Esophagus muscularis mucosa (tissue), 4 donors: ENCODE measurements around the gene SHMT2. TPM values are rescaled to one million over a fixed set of nuclear protein-coding genes. Genes with fewer than 3 reads are reported as not detected.

ENCODE experiments used
- DNase-seq: peaks from one replicate; pipeline ENCODE4 v3.0.0-alpha.2; 2017; ENCODE audit errors: extremely low spot score
- H3K27ac ChIP-seq, 4 donors: fragments of 200-600 bp; sonication (generic); replicated peaks in 1 of 4; 1 replicate in 3 of 4; 2 replicates in 1 of 4; pipeline ENCODE4 v1.5.1; 2016 to 2019; ENCODE audit warnings: mild to moderate bottlenecking in 1 of 4
- H3K27me3 ChIP-seq, 4 donors: fragments of 200-600 bp; sonication (generic); one replicate each; pipeline versions ENCODE4 v1.5.1 to v1.6.0; 2016 to 2019
- H3K36me3 ChIP-seq, 4 donors: fragments of 200-600 bp; sonication (generic); one replicate each; pipeline ENCODE4 v1.5.1; 2016 to 2019
- H3K4me1 ChIP-seq, 4 donors: fragments of 200-600 bp; sonication (generic); one replicate each; pipeline ENCODE4 v1.5.1; 2016 to 2019
- H3K4me3 ChIP-seq, 4 donors: fragments of 200-600 bp; sonication (generic); 1 replicate in 2 of 4; 2 replicates in 2 of 4; pipeline ENCODE4 v1.5.1; 2016 to 2019; ENCODE audit warnings: mild to moderate bottlenecking in 4 of 4, moderate library complexity in 1 of 4
- H3K9me3 ChIP-seq, 4 donors: fragments of 200-600 bp; sonication (generic); 1 replicate in 3 of 4; 2 replicates in 1 of 4; pipeline ENCODE4 v1.5.1; 2016 to 2019
- EP300 ChIP-seq: sonication (generic); formaldehyde crosslinking; IDR thresholded peaks from one replicate; pipeline ENCODE4 v1.6.1; 2017; ENCODE audit warnings: antibody characterized with exemption
- POLR2A ChIP-seq: fragments of 450-650 bp; IDR thresholded peaks from one replicate; pipeline ENCODE4 v1.6.1; 2017; ENCODE audit warnings: antibody characterized with exemption, moderate library complexity, mild to moderate bottlenecking, low read depth
- POLR2AphosphoS5 ChIP-seq, 2 donors: sonication (generic); formaldehyde crosslinking; IDR thresholded peaks; one replicate each; pipeline ENCODE4 v1.6.1; 2017; ENCODE audit warnings: antibody characterized with exemption in 2 of 2
- WGBS: methylation state at CpG from one replicate; pipeline ENCODE4 v1.1.5; 2018; 5-methylcytosine and 5-hydroxymethylcytosine counted together
- intact Hi-C: fragments of 100-400 bp; cut with DNase I; formaldehyde crosslinking; loops from one replicate; pipeline ENCODE4 v1.15.1; 2023
- total RNA-seq, 4 donors: library from RNA; depleted of rRNA; stranded (reverse); fragments of >200 nt; gene quantifications; one replicate each; pipeline versions ENCODE4 v1.1.0 to v1.2.1, GENCODE V29; 2016
- TF ChIP-seq, protein P1 (sequence below), 3 experiments: fragments of 200-600 bp in 2 of 3; fragments of 450-650 bp in 1 of 3; sonication (generic) in 2 of 3; IDR thresholded peaks; one replicate each; pipeline ENCODE4 v1.5.1; 2017 to 2019; ENCODE audit warnings: antibody characterized with exemption in 3 of 3, mild to moderate bottlenecking in 2 of 3, moderate library complexity in 1 of 3

SHMT2 gene
- total RNA-seq, 4 donors from 2014 or later, result 22.8 to 60.4 (median 34.6) TPM

GRCh38 chr12:57221169-57221917 is 8.2 kb upstream of the SHMT2 start:
- no peak for DNase-seq
- Histone ChIP-seq H3K4me3 (no peak overlapping the region), H3K27ac (no peak overlapping the region), H3K9me3 (no peaks in the 10 kb centered on the region), H3K36me3 (no peaks in the 10 kb centered on the region), H3K4me1 (peaks cover 12 to 40% (median 35%) of the 10 kb centered on the region in 4 donors), H3K27me3 (peaks cover 3 to 99% (median 85%) of the 10 kb centered on the region in 4 donors)
- 22% methylated on average over 22 of the region's 24 CpGs for WGBS
- intact Hi-C loops, result no loop called here
- TF ChIP-seq EP300 (no peak), POLR2A (no peak), POLR2AphosphoS5 (IDR thresholded peaks at IDR 0.05) (no peak)
- TF ChIP-seq, protein P1, sequence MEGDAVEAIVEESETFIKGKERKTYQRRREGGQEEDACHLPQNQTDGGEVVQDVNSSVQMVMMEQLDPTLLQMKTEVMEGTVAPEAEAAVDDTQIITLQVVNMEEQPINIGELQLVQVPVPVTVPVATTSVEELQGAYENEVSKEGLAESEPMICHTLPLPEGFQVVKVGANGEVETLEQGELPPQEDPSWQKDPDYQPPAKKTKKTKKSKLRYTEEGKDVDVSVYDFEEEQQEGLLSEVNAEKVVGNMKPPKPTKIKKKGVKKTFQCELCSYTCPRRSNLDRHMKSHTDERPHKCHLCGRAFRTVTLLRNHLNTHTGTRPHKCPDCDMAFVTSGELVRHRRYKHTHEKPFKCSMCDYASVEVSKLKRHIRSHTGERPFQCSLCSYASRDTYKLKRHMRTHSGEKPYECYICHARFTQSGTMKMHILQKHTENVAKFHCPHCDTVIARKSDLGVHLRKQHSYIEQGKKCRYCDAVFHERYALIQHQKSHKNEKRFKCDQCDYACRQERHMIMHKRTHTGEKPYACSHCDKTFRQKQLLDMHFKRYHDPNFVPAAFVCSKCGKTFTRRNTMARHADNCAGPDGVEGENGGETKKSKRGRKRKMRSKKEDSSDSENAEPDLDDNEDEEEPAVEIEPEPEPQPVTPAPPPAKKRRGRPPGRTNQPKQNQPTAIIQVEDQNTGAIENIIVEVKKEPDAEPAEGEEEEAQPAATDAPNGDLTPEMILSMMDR (IDR thresholded peaks at IDR 0.05), result no peak

- peaks cover 3 to 100% (median 88%) of the 10 kb centered on the region in 4 donors for H3K27me3 ChIP-seq
- no peak overlapping the region for H3K27ac ChIP-seq
- intact Hi-C loops, result no loop called here
- H3K4me3 ChIP-seq, result no peak overlapping the region
- WGBS, result 59% methylated on average over 13 of the region's 13 CpGs
- H3K9me3 ChIP-seq, result no peaks in the 10 kb centered on the region
- H3K36me3 ChIP-seq, result no peaks in the 10 kb centered on the region
- TF ChIP-seq EP300, result no peak
- DNase-seq, result no peak
- peaks cover 5 to 36% (median 33%) of the 10 kb centered on the region in 4 donors for H3K4me1 ChIP-seq
These were observed 7.0 kb upstream of the SHMT2 start for GRCh38 chr12:57222286-57223190.

DNA sequence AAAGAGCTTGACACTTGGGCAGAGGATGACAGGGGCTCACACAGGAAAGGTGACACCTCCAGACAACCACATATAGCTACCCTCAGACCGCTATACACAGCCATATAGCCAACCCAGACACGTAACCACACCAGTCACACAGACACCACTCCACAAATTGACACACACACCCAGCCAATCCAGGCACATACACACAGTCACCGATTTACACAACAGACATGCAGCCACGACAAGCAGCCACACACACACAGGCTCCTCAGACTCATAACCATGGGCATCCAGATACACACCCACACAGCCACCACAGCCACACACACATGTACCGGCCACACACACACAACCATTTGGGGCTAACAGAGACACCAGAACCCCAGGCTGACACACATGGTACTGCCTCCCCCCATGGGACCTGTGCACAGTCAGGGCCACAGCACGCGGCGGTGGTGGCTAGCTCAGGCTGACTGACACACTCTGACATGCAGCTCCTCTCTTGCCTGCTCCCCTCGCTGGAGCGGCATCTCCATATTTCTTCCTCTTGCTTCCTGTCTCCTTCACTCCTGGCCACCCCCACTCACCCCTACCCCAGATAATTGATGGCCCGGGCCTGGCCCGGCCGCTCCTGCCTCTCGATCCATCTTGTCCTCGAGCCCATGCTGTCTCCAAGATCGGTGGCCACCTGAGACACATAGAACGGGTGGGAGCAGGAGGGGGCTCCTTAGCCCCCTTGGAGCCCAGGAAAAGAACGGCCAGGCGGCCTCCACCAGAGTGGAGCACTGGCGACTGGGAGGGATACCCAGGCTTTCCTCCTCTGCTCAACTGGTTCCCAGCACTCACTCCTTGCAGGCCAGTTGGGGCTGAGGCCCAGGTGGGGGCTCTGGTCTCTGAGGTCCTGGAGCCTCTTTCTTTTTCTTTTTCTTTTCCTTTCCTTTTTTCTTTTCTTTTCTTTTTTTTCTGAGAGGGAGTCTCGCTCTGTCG is 6.0 kb upstream of the SHMT2 start:
- no peak for DNase-seq
- peaks cover 3 to 33% (median 30%) of the 10 kb centered on the region in 4 donors for H3K4me1 ChIP-seq
- no peak overlapping the region for H3K27ac ChIP-seq
- WGBS, result 65% methylated on average over 20 of the region's 22 CpGs
- peaks cover 3 to 94% (median 80%) of the 10 kb centered on the region in 4 donors for H3K27me3 ChIP-seq
- no peaks in the 10 kb centered on the region for H3K9me3 ChIP-seq
- intact Hi-C loops, result no loop called here
- TF ChIP-seq POLR2AphosphoS5 (IDR thresholded peaks at IDR 0.05), result no peak
- no peaks in the 10 kb centered on the region for H3K36me3 ChIP-seq
- no peak overlapping the region for H3K4me3 ChIP-seq

GRCh38 chr12:57224278-57224972 is 5.1 kb upstream of the SHMT2 start:
- no peak for DNase-seq
- Histone ChIP-seq H3K9me3 (no peaks in the 10 kb centered on the region), H3K27ac (no peak overlapping the region), H3K4me1 (peaks cover 8 to 40% (median 36%) of the 10 kb centered on the region in 4 donors), H3K4me3 (peak overlapping the region in 1 of 4 donors; percentile 3), H3K36me3 (no peaks in the 10 kb centered on the region), H3K27me3 (peaks cover 3 to 84% (median 72%) of the 10 kb centered on the region in 4 donors)
- TF ChIP-seq EP300 (no peak), POLR2AphosphoS5 (IDR thresholded peaks at IDR 0.05) (no peak), POLR2A (no peak)
- TF ChIP-seq, protein P1 (IDR thresholded peaks at IDR 0.05), result no peak
- intact Hi-C loops, result no loop called here
- WGBS, result 46% methylated on average over 25 of the region's 30 CpGs
